Fibroblast of skin of back (primary cell): ENCODE data around the gene GET4.

ENCODE experiments used
- DNase-seq: peaks from one replicate; pipeline ENCODE4 v3.0.0-alpha.2; 2013

Gene GET4

DNA sequence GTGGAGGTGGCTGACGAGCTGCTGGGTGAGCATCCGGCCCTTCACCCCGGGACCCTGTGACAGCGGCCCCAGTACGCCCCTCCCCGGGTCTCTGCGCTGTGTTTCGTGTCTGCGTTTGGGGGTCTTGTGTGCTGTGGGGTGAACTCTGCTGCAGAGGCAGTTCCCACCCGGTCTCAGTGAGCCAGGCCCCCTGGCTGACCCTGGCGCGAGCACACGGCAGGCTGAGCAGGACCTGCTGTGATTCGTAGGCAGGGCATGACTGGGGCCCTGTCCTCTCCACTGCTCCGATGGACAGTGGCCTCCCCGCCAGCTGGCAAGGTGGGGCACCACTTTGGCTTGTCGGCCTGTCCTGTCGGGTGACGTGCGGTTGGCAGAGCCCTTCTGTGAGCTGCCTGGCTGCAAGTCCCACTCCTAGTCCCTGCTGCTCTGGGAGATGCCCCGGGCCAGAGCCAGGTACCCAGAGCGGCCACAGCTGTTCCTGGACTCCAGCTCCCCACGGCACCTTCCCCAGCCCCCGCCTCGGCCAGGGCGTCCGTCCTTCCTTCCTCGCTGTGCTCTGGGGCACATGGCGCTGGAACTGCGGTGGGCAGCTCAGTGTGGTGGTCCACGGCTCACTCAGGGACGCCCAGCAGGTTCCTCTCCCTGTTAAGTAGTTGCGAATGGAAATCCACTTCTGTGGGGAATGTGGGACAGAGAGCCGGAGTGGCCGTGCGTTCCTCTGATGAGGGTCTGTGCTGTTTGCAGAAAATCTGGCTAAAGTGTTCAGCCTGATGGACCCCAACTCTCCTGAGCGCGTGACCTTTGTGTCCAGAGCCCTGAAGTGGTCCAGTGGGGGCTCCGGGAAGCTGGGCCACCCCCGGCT, 10.5 kb downstream of the GET4 start:
- DNase-seq: no peak

DNA sequence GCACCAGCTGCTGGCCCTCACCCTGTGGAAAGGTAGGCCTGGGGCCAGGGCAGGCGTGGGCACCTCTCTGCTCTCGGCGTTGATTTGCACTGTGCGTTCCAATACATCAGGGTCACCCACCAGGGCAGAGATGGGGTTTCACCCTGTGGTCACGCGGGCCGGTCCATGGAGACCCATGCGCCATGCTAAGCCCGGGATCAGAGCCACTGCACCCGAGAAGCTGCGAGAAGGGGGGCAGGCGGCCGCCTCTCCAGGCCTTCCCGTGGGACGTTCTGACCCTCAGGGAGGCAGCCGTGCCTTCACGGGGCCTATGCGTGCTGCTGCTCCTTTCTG, 11.1 kb downstream of the GET4 start:
- DNase-seq: no peak

DNA sequence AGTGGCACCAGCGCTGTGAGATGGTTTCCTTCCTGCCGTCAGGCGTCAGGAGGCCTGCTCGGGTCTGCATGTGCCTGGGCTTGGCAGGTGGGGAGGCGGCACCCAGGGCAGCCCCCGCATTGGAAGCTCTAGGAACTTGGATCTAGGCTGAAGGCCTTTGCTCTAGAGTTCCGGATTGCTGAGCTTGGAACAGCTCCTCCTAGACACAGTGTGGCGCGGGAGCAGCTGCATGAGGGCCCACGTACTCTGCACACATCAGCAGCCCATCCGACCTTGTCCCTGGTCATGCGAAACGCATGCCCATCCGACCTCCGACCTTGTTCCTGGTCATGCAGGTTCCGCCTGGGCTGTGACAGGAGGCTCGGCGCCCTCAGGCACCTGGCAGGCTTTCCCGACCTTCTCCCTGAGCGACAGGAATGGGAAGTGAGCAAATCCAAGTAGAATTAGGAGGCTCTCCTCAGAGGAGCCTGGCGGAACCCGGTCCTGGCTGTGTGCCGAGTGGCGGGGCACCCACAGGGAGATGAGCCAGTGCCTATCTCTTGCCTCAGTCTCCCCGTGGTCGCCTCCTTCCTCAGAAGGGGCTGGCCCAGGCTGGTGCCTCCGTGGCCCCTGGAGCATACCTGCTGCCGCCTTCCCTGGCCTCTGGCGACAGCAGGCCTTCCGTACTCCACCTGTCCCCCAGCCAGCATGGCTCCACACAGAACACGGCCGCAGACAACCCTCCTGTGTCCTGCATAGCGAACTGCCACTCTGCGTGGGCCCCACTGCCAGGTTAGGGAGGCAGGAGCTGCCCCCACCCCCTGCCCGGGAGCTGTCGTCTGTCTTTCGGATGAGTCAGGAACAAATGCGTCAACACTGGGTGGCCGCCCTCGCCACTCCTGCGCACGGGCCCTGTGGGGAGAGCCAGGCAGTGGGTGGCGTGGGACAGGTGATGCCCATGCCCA, 12.0 kb downstream of the GET4 start:
- no peak for DNase-seq

DNA sequence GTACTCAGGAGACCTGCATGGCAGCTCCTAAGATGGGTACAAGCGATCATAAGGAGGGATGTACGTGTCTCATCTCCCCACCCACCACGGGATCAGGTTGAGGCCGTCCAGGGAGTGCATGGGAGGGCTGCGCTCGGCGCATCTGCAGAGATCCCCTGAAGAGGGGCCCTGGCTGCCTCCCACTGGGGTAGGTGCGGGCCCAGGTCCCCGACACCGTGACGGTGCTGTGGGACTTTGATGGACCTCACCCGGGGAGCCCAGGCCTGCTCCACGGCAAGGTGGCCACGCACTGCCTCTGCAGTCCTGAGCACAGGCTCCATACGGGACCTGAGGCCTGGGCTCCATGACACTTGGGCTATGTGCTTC, 12.7 kb downstream of the GET4 start:
- no peak for DNase-seq

DNA sequence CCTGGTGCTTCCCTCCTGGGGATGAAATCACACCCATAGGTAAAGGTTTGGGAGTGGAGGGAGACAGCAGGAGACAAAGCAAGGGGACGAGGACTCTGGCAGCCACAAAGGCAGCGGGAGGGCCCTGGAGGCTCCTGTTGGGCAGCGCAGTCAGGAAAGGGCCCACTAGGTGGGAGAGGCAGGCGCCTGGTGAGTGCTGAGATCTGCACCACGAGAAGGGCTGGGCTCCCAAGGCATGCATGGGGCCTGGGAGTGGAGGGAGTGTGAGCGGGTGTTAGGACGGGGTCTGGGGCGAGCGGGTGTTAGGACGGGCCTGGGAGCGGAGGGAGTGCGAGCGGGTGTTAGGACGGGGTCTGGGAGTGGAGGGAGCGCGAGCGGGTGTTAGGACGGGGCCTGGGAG, 13.0 kb downstream of the GET4 start:
- DNase-seq: no peak

DNA sequence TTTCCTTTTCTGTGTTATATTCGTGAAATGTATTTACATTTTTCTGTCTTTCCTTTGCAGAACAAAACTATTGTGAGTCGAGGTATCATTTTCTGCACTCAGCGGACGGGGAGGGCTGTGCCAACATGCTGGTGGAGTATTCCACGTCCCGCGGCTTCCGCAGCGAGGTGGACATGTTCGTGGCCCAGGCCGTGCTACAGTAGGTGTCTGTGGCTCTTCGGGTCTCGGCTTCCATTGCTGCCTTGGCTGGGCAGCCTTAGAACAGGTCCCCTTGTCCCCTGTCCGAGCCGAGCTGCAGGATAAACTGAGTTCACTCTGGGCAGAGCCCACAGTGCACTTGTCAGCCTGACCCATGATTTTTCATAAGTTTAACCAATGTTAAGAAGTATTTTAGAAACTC, 14.5 kb downstream of the GET4 start:
- no peak for DNase-seq

DNA sequence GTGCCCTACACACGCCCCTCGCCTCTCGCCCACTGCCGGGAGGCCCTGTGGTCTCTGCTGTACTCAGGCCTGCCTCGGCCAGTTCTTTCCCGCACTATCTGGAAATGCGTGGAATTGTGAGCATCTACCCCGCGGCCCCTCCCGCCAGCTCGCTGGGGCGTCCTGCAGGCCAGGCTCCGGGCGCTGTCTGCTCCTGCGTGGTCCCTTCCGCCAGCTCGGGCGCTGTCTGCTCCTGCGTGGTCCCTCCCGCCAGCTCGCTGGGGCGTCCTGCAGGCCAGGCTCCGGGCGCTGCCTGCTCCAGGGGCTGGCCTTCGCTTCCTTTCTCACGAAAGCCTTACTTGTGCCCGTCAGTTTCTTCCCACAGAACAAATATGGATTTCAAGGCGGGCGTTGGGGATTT, 14.9 kb downstream of the GET4 start:
- DNase-seq: no peak

DNA sequence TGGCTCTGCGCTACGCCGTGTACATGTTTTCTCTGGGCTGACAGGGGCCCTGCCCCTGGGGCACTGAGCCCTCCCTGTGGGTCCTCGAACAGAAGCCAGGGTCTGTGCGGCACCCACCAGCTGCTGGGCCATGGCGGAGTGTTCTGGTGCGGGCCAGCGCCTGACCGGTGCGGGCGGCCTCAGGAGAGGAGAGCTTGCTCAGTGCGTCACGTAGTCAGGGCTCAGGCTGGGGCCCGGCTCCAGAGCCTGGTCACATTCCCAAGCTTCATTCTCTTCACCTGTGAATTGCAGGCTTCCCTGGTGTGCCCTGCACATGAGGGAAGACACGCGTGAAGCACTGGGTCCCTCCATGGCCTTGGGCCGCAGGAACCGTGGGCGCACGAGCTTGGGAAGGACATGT, 15.5 kb downstream of the GET4 start:
- no peak for DNase-seq

DNA sequence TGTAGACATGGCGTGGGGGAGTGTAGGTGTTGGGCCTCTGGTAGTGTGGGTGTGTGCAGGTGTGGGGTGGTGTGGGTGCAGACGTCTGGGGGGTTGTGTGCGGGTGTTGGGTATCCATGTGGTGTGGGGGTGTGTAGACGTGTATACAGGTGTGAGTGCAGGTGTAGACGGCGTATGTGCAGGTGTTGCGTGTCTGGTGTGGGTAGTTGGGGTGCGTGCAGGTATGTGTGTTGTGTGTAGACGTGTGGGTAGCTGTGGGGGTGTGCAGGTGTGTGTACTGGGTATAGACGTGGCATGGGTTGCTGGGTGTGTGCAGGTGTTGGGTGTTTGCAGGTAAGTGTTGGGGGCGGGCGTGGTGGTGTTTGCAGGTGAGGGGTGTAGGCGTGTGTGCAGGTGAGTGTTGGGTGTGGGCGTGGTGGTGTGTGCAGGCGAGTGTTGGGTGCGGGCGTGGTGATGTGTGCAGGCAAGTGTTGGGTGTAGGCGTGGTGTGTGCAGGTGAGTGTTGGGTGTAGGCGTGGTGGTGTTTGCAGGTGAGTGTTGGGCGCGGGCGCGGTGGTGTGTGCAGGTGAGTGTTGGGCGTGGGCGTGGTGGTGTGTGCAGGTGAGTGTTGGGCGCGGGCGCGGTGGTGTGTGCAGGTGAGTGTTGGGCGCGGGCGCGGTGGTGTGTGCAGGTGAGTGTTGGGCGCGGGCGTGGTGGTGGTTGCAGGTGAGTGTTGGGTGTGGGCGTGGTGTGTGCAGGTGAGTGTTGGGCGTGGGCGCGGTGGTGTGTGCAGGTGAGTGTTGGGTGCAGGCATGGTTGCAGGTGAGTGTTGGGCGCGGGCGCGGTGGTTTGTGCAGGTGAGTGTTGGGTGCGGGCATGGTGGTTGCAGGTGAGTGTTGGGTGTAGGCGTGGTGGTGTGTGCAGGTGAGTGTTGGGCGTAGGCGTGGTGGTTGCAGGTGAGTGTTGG, 16.6 kb downstream of the GET4 start:
- DNase-seq: no peak

DNA sequence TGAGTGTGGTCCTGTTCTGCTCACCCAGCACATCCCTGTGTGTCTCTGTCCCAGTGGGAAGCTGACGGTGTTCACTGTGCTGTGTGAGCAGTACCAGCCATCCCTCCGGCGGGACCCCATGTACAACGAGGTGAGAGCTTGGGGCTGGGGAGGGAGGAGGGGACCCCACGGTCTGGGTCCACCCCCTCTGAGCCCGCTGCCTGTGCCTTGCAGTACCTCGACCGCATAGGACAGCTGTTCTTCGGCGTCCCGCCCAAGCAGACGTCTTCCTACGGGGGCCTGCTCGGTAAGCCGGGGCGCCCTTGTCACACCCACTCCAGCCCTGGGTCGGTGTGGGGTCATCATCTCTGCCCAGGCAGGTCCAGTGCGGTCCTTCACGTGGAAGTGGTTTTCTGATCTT, 17.3 kb downstream of the GET4 start:
- DNase-seq: no peak

DNA sequence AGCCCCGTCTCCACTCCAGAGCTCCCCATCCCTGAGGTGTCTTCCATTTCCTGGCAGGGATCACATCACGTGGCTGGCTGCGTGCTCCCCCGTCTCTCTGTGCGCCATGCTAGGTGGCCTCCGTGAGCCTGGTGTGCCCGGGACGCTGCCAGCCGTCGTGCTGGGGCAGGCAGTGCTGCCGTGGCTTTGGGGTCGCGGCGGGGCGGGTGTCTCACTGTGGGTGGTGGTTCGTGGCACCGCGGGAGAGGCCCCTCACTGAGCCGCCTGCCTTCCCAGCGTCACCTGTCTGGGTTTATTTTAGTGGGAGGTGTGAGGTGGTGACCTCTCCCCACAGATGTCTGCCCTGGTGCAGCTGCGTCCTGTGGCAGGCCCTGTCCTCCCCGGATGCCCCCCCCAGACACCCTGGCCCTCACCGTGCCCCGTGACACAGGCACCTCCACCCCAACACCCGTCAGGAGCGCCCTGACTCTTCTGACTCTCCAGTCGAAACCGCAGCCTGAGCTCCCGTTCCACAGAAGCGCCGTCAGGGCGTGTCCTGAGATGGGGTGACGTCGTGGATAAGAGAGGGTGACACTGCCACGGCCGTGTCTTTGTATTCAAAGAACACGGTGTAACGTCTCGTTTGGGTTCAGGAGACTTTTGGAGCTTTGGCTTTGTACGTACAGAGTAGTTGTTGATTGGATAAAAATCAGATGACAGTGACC, 18.0 kb downstream of the GET4 start:
- no peak for DNase-seq

DNA sequence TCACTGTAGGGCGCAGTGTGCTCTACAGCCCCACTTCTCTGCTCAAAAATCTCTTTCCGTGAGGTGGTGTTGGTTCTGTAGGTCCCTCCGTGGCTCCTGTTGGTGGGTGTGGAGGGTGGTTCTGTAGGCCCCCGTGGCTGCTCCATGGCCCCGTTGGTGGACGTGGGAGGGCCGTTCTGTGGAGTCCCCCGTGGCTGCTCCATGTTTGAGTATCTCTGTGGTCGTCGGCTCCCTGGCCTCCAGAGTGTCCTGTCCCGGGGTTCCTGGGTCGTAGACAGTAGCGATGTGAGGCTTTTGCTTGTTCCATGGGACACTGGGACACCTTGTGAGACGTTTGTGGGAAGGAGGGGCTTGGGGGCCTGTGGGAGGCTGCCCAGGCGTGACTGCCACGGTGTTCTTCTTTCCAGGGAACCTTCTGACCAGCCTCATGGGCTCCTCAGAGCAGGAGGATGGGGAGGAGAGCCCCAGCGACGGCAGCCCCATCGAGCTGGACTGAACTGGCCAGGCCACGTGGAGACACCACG, 18.6 kb downstream of the GET4 start:
- DNase-seq: no peak

DNA sequence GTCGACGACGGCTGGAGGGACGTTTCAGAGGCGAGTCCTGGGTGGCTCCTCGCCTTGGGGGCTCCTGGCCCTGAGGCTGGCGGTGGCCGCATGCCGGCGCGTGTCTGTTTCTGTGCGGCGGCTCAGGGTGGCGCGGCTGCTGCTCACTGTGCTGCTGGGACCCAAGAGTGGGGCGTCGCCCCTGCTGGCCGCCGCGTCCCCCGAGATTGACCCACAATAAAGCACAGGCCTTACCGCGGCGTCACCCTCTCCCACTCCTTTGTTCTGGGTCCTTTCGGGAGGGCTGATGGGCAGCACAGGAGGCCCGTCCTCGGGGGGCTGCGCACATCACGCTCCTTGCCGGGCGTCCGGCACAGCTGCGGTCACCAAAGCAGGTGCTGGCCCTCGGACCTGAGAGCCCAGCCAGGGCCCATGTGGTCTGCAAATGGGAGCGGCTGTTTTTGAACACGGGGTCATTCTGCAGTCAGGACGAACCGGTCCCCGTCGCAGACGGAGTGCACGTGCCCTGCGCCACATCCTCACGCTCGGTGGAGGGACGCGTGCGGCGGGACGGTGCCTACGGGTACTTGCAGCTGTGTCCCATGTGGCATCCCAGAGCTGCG, 19.2 kb downstream of the GET4 start:
- DNase-seq: no peak

DNA sequence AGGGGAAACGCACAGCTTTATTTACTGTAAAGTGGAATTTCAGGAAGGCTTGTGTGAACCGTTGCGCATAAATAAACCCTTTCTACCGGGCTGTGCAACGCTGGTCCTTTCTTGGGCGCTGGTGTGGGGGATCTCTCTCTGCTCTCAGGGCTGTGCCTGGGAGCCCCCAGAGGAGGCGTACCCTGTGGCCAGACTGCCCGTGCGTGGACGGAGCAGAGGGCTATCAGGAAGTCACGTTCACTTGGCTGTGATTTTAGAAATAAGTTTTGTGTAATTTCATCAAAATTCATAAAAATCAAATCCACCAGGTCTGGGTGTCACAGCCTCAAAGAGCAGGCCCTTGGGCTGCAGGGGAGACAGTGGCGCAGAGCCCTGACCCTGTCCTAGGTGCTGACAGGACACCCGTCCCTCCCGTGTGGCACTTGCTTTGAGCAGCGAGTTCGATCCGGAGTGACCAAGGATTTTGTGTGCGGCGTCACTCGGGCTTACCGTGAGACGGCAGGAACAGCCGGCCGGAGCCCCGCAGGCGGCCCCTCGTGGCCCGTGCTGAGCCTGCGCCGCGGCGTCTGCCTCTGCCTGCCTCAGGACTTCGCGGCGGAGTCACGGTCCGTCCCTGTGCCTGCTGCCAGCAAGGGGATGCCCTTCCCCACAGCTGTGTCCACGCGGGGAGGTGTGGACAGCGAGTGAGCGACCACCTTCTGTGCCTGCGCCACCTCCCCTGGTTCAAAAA, 20.2 kb downstream of the GET4 start:
- DNase-seq: no peak

DNA sequence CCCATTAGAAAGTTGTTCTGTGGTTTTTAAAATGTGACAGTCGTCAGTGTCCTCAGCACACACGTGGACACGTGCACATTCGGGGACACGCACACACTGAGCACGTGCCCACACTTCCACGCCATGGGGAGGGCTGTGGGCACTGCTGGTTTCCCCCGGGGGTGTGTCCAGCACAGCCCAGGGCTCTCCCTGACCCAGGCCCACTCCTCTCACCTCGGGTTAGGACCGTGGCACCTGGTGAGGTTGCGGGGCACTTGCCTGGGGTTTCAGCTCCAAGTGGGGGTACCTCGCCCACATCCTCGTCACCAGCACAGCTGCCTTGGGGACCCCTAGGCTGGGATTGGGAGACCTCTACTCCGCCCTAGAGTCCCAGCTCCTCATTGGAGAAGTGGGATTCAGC, 20.7 kb downstream of the GET4 start:
- no peak for DNase-seq

DNA sequence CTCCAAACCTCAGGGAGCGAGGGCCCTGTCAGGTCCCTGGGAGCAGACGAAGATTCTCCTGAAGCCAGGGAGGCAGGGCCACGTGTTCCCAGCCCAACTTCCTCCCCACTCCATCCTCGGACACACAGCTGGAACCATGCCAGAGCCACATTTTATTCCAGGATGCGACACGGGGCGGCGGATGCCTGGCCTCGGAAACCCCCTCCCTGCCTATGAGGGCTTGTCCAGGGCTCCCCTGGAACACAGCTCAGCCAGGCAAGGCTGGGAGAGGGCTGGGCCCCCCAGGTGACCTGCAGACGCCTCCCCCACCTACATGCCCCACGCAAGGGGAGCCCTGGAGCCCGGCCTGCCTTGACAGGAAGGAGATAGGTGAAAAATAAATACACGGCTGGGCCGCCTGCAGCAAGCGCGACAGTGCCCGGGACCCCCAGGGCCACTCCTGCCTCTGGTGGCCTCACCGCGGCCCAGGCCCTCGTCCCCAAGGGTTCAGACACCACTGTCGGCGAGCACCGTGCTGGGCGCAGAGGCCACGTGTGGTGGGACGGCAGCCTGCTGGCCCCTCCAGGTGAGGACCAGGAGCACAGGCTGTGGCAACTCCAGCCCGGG, 21.5 kb downstream of the GET4 start:
- DNase-seq: peak; percentile 25

DNA sequence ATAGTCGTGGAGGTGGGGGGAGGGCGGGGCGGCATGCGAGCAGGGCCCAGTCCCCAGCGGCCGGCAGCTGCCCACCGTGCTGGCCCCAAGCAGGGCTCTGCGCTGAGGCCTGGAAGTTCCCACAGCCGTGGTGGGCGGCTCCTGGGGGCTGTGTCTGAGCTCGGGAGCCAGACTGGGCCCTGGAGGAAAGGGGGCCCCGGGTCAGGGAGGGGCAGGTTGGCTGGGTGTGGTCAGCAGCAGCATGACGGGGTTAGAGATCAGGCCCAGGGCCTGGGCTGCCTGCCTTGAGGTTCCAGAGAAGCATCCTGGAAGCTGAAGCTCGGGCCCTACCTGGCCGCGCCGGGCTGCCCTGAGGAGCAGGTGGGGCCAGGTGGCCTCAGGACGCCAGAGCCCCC, 22.1 kb downstream of the GET4 start:
- DNase-seq: no peak

DNA sequence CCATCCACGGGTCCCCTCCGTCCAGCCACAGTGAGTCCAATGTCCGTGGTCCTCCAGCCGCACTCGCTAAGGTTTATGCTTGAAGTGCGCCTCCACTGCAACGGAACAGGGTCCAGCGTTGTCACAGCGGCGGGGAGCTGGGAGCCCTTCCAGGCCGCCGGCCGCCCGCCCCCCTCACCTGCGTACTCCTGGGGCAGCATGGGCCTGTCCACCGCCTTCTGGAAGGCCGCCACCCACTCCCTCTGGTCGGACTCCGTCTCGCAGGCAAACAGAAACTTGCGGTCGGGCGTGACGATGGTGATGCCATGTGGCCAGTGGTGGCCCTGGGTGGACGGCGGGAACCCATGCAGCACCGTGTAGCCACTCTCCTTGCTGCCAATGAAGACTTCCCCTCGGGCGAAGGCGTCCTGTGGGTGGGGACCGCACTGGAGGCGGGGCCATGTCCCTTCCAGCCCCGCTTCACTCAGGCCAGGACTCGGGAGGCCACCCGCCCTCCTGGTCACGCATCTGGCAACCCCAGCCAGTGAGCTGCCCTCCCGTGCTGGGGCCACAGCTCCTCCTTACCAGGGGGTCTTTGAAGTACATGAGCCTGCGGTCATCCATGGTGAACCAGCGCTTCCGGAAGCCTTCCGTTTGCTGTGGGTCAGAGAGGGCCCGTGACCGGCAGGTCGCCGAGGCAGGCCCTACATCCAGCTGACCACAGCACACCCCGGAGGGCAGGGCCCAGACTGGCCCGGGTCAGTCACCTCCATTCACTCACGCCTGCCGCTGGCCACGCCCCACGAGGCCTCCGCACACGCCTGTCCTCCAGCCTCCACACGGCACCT, 22.7 kb downstream of the GET4 start:
- DNase-seq: no peak

DNA sequence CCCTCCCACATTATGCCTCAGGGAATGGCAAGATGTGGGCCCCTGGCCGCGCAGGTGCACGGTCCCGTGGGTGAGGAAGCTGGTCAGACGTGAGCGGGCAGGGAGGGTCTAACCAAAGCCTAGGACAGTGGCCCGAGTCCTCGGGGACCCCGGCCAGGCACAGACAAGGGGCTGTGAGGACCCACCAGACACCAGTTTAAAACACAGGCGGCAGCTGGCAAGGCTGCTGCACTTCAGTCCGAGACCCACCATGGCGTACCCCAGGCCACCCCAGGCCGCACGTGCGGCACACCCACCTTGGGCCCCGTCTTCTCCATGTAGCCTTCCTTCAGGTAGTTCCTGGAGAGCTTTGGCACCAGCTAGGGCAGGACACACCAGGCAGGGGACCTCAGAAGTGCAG, 23.5 kb downstream of the GET4 start:
- no peak for DNase-seq
